ENCODE results near the gene XPNPEP2. TPM values are rescaled to one million over a fixed set of nuclear protein-coding genes. Genes with fewer than 3 reads are reported as not detected.

XPNPEP2 gene
- total and polyA plus RNA-seq, 9 of the 15 experiments (the other 6 are each of a cell fraction or from before 2014, with no cell fraction given): 0.03 to 0.19 (median 0.09) TPM; not detected in 5

- TF ChIP-seq CUX1 (CRISPR knock-in tag; IDR thresholded peaks at IDR 0.05) (no peak), TRIM25 (IDR thresholded peaks at IDR 0.05; ENCODE audit: borderline replicate concordance) (no peak), RBM17 (IDR thresholded peaks at IDR 0.05; ENCODE audit: borderline replicate concordance, low read depth, low read length) (no peak), EGR1 (conservative IDR thresholded peaks at IDR 0.05) (no peak), ZNF12 (CRISPR knock-in tag; IDR thresholded peaks at IDR 0.05) (no peak)
Observed at GRCh38 chrX:129788527-129788926, 49.7 kb downstream of the XPNPEP2 start (continued).

Data from K562 (cell line).